Breast epithelium (tissue), 4 donors: ENCODE data around the gene DMRTA2. TPM values are rescaled to one million over a fixed set of nuclear protein-coding genes. Genes with fewer than 3 reads are reported as not detected.
"Not testable (repeated sequence)": the region's sequence is repeated elsewhere in the genome, so short reads cannot be mapped to it uniquely, and the experiment has no call there.

Experiments used
- DNase-seq, 2 donors: peaks; one replicate each; pipeline ENCODE4 v3.0.0-alpha.2; 2019; ENCODE audit warnings: low spot score in 2 of 2
- H3K27ac ChIP-seq, 2 donors: fragments of 200-600 bp; sonication (generic) in 1 of 2; one replicate each; pipeline ENCODE4 v1.5.1; 2016 to 2019; ENCODE audit warnings: mild to moderate bottlenecking in 1 of 2
- H3K27me3 ChIP-seq, 2 donors: fragments of 200-600 bp; sonication (generic) in 1 of 2; one replicate each; pipeline versions ENCODE4 v1.5.1 to v1.6.0; 2017 to 2019; ENCODE audit warnings: control low read depth in 1 of 2, mild to moderate bottlenecking in 1 of 2
- H3K36me3 ChIP-seq: fragments of 200-600 bp; one replicate; pipeline ENCODE4 v1.5.1; 2019
- H3K4me1 ChIP-seq, 2 donors: fragments of 200-600 bp; sonication (generic); one replicate each; pipeline ENCODE4 v1.5.1; 2016 to 2019; ENCODE audit warnings: control low read depth in 1 of 2
- H3K4me3 ChIP-seq, 3 donors: fragments of 200-600 bp; sonication (generic); 1 replicate in 2 of 3; 2 replicates in 1 of 3; pipeline ENCODE4 v1.5.1; 2016 to 2019; ENCODE audit warnings: mild to moderate bottlenecking in 3 of 3, moderate library complexity in 2 of 3
- H3K9me3 ChIP-seq, 2 donors: fragments of 200-600 bp; sonication (generic) in 1 of 2; one replicate each; pipeline ENCODE4 v1.5.1; 2016 to 2019; ENCODE audit warnings: control low read depth in 1 of 2
- POLR2A ChIP-seq: fragments of 450-650 bp; IDR thresholded peaks from one replicate; pipeline ENCODE4 v1.6.1; 2016; ENCODE audit warnings: antibody characterized with exemption, mild to moderate bottlenecking, moderate library complexity
- POLR2AphosphoS5 ChIP-seq, 3 donors: sonication (generic); formaldehyde crosslinking; IDR thresholded peaks; one replicate each; pipeline ENCODE4 v1.6.1; 2017; ENCODE audit warnings: antibody characterized with exemption in 3 of 3
- intact Hi-C: fragments of 100-400 bp; cut with DNase I; formaldehyde crosslinking; loops from one replicate; pipeline ENCODE4 v1.15.1; 2023; ENCODE audit warnings: low total_unique reads
- total RNA-seq, 3 donors: library from RNA; depleted of rRNA; stranded (reverse); fragments of >200 nt; gene quantifications; one replicate each; pipeline ENCODE4 v1.1.0, GENCODE V29; 2016
- TF ChIP-seq, protein P1 (sequence below), 3 donors: fragments of 450-650 bp; IDR thresholded peaks; one replicate each; pipeline ENCODE4 v1.5.1; 2016 to 2017; ENCODE audit warnings: antibody characterized with exemption in 3 of 3, mild to moderate bottlenecking in 3 of 3, moderate library complexity in 3 of 3

Gene DMRTA2
- total RNA-seq, 3 donors from 2014 or later = 0.16 TPM; not detected in 2

- H3K36me3 ChIP-seq = no peaks in the 10 kb centered on the region
- intact Hi-C loops = no loop called here
- no peak overlapping the region for H3K4me3 ChIP-seq
- H3K27me3 ChIP-seq = no peaks in the 10 kb centered on the region
- no peak overlapping the region for H3K27ac ChIP-seq
- no peaks in the 10 kb centered on the region for H3K4me1 ChIP-seq
- DNase-seq = no peak
- peaks cover 0 to 10% of the 10 kb centered on the region in 2 donors for H3K9me3 ChIP-seq
- TF ChIP-seq POLR2AphosphoS5 (IDR thresholded peaks at IDR 0.05) (no peak), POLR2A (no peak)
- TF ChIP-seq, protein P1, sequence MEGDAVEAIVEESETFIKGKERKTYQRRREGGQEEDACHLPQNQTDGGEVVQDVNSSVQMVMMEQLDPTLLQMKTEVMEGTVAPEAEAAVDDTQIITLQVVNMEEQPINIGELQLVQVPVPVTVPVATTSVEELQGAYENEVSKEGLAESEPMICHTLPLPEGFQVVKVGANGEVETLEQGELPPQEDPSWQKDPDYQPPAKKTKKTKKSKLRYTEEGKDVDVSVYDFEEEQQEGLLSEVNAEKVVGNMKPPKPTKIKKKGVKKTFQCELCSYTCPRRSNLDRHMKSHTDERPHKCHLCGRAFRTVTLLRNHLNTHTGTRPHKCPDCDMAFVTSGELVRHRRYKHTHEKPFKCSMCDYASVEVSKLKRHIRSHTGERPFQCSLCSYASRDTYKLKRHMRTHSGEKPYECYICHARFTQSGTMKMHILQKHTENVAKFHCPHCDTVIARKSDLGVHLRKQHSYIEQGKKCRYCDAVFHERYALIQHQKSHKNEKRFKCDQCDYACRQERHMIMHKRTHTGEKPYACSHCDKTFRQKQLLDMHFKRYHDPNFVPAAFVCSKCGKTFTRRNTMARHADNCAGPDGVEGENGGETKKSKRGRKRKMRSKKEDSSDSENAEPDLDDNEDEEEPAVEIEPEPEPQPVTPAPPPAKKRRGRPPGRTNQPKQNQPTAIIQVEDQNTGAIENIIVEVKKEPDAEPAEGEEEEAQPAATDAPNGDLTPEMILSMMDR (IDR thresholded peaks at IDR 0.05) = no peak
Observed at GRCh38 chr1:50393522-50394120, 29.6 kb downstream of the DMRTA2 start.

- H3K27me3 ChIP-seq, H3K4me3 ChIP-seq, H3K9me3 ChIP-seq, H3K36me3 ChIP-seq, H3K27ac ChIP-seq, DNase-seq, intact Hi-C loops, H3K4me1 ChIP-seq: not testable (repeated sequence)
Observed at GRCh38 chr1:50381551-50381950, 41.7 kb downstream of the DMRTA2 start.

- H3K4me3 ChIP-seq = no peak overlapping the region
- DNase-seq = no peak
- H3K36me3 ChIP-seq = no peaks in the 10 kb centered on the region
- H3K27ac ChIP-seq = no peak overlapping the region
- intact Hi-C loops = no loop called here
- peaks cover 0 to 13% of the 10 kb centered on the region in 2 donors for H3K9me3 ChIP-seq
- TF ChIP-seq POLR2A (no peak), POLR2AphosphoS5 (IDR thresholded peaks at IDR 0.05) (no peak)
- TF ChIP-seq, protein P1 (IDR thresholded peaks at IDR 0.05) = no peak
- no peaks in the 10 kb centered on the region for H3K4me1 ChIP-seq
- no peaks in the 10 kb centered on the region for H3K27me3 ChIP-seq
Observed at GRCh38 chr1:50378770-50379169, 44.5 kb downstream of the DMRTA2 start.

DNA sequence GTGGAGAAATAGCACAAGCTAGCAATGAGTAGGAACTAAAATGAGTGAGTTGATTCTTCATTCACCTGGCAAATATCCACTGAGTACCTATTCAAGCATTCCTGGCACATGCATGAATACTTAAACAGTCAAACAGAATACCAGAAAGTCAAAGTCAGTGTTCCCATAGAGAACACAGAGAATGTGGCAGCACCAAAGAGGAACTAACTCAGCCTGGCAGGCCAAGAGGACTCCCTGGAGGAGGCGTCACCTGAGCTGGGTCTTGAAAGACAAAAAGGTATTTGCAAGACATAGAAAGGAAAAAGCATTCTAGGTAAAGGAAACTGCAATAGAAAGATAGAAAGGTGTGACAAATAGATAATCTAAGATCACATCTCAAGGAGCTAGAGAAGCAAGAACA is 49.7 kb downstream of the DMRTA2 start:
- no peak overlapping the region for H3K4me3 ChIP-seq
- no peaks in the 10 kb centered on the region for H3K36me3 ChIP-seq
- no peak for TF ChIP-seq POLR2A
- TF ChIP-seq, protein P1 (IDR thresholded peaks at IDR 0.05) = no peak
- no peak for TF ChIP-seq POLR2AphosphoS5 (IDR thresholded peaks at IDR 0.05)
- H3K27me3 ChIP-seq = no peaks in the 10 kb centered on the region
- no peak for DNase-seq
- H3K4me1 ChIP-seq = no peaks in the 10 kb centered on the region
- no peak overlapping the region for H3K27ac ChIP-seq
- H3K9me3 ChIP-seq = peaks cover 0 to 13% of the 10 kb centered on the region in 2 donors
- intact Hi-C loops = no loop called here

DNA sequence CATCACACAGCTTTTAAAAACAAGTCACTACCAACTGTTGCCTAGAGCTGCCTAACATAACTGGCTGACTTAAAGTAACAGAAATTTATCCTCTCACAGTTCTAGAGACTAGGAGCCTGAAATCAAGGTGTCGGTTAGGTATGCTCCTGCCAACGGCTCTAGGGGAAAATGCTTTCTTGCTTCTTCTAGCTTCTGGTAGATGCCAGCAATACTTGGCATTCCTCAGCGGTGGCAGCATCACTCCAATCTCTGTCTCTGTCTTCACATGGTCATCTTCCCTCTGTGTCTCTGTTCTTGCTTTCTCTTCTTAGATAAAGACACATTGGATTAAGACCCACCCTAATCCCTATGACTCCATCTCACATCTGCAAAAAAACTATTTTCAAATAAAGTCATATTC is 51.5 kb downstream of the DMRTA2 start:
- peak overlapping the region in 1 of 2 donors; percentile 19 for H3K27ac ChIP-seq
- H3K9me3 ChIP-seq = peaks cover 0 to 13% of the 10 kb centered on the region in 2 donors
- peaks cover 0 to 14% of the 10 kb centered on the region in 2 donors for H3K27me3 ChIP-seq
- no peak overlapping the region for H3K4me3 ChIP-seq
- peak in 1 of 2 donors; percentile 62 for DNase-seq
- intact Hi-C loops = no loop called here
- no peaks in the 10 kb centered on the region for H3K36me3 ChIP-seq
- no peak for TF ChIP-seq POLR2AphosphoS5 (IDR thresholded peaks at IDR 0.05)
- no peak for TF ChIP-seq POLR2A
- TF ChIP-seq, protein P1 (IDR thresholded peaks at IDR 0.05) = no peak
- H3K4me1 ChIP-seq = no peaks in the 10 kb centered on the region
